Measurements from ENCODE around the gene AUNIP.
A peak's percentile ranks its signal among the peaks of the same experiment; 100 is the strongest.

The AUNIP gene

DNA sequence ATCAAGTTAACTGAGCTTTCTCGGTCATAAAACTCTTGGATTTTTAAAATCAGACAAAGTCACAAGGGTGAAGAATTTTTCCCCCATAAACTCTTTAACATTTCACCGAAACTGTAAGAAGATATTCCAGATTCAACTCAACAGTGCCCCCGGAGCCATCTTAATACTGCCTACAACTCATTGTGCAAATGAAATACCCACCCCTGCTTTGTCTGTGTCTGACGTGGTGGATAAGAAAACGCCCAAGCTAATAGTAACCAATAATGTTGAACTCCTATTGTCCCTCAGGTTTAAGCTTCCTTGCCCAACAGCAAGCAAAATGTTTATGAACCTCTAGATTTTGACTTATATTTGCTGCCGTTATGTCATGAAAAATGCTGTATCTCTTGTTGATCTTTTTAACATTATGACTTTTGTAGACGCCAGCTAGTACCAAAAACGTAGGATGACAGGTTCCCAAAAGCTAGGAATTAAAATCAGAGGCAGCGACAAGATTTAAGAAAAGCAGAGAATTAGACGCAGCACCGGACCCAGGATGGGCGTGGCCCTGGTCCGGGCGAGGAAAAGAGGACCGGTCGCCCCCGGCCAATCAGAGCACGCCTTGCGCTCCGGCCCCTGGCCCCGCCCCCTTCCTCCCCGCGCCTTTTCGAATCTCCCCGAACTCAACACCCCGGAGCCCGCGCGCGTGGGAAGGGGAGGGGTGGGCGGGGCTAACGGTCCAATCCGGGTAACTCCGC is 45.9 kb upstream of the AUNIP start:
- TF ChIP-seq EZH2phosphoT487 (conservative IDR thresholded peaks at IDR 0.05; ENCODE audit: low read length): no peak
- TF ChIP-seq, protein P1, sequence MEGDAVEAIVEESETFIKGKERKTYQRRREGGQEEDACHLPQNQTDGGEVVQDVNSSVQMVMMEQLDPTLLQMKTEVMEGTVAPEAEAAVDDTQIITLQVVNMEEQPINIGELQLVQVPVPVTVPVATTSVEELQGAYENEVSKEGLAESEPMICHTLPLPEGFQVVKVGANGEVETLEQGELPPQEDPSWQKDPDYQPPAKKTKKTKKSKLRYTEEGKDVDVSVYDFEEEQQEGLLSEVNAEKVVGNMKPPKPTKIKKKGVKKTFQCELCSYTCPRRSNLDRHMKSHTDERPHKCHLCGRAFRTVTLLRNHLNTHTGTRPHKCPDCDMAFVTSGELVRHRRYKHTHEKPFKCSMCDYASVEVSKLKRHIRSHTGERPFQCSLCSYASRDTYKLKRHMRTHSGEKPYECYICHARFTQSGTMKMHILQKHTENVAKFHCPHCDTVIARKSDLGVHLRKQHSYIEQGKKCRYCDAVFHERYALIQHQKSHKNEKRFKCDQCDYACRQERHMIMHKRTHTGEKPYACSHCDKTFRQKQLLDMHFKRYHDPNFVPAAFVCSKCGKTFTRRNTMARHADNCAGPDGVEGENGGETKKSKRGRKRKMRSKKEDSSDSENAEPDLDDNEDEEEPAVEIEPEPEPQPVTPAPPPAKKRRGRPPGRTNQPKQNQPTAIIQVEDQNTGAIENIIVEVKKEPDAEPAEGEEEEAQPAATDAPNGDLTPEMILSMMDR (IDR thresholded peaks at IDR 0.05; ENCODE audit: insufficient read depth, low read length, poor library complexity, severe bottlenecking): no peak
- no peak overlapping the region for H2AFZ ChIP-seq (ENCODE audit: low read depth, low read length, severe bottlenecking)
- H3K79me2 ChIP-seq (ENCODE audit: insufficient read depth, low read length): peaks cover 34% of the 10 kb centered on the region

DNA sequence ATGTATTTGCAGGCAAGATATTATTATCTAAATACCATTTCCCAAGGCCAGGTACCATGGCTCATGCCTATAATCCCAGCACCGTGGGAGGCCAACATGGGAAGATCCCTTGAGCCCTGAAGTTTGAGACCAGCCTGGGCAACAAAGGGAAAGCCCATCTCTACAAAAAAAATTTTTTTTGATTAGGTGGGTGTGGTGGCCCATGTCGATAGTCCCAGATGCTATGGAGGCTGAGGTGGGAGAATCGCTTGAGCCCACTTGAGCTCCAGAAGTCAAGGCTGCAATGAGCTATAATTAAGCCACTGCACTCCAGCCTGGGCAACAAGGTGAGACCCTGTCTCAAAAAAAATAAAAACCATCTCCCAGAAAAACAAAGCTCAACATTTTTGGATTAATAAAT is 44.7 kb upstream of the AUNIP start:
- no peak overlapping the region for H3K27ac ChIP-seq (ENCODE audit: low read depth, low read length)
- peaks cover 33% of the 10 kb centered on the region; the same call in 1 of the 2 replicates for H3F3A ChIP-seq (ENCODE audit: insufficient read depth)
- peak overlapping the region; percentile 84 for H3K4me2 ChIP-seq (ENCODE audit: low read depth, low read length, poor library complexity, severe bottlenecking)
- no peaks in the 10 kb centered on the region for H3K9me3 ChIP-seq (ENCODE audit: insufficient read depth, low read length)
- no peak for TF ChIP-seq EZH2phosphoT487 (conservative IDR thresholded peaks at IDR 0.05; ENCODE audit: low read length)
- TF ChIP-seq, protein P1 (IDR thresholded peaks at IDR 0.05; ENCODE audit: insufficient read depth, low read length, poor library complexity, severe bottlenecking): no peak
- no peaks in the 10 kb centered on the region for H3K9me2 ChIP-seq (replicated peaks; ENCODE audit: insufficient read depth, low read length)
- peaks cover 14% of the 10 kb centered on the region; the same call in 1 of the 2 replicates for H4K20me1 ChIP-seq (ENCODE audit: low read depth, low read length)
- no peaks in the 10 kb centered on the region for H3K27me3 ChIP-seq (ENCODE audit: low read length)
- H2AFZ ChIP-seq (ENCODE audit: low read depth, low read length, severe bottlenecking): no peak overlapping the region
- peak overlapping the region; percentile 76; the same call in 1 of the 2 replicates for H3K9ac ChIP-seq (ENCODE audit: low read length)
- H3K36me3 ChIP-seq (ENCODE audit: low read length): peaks cover 55% of the 10 kb centered on the region
- peaks cover 35% of the 10 kb centered on the region for H3K79me2 ChIP-seq (ENCODE audit: insufficient read depth, low read length)
- H3K4me3 ChIP-seq (ENCODE audit: insufficient read depth, low read length, poor library complexity, severe bottlenecking): peak overlapping the region; percentile 77

More for the DNA sequence above, 45.9 kb upstream of the AUNIP start:
- peak overlapping the region; percentile 88 for H3K27ac ChIP-seq (ENCODE audit: low read depth, low read length)
- H3K9ac ChIP-seq (ENCODE audit: low read length): peak overlapping the region; percentile 76
- H3K9me3 ChIP-seq (ENCODE audit: insufficient read depth, low read length): no peaks in the 10 kb centered on the region
- peaks cover 45% of the 10 kb centered on the region for H3K36me3 ChIP-seq (ENCODE audit: low read length)
- H4K20me1 ChIP-seq (ENCODE audit: low read depth, low read length): peaks cover 14% of the 10 kb centered on the region; the same call in 1 of the 2 replicates
- H3K4me2 ChIP-seq (ENCODE audit: low read depth, low read length, poor library complexity, severe bottlenecking): peak overlapping the region; percentile 84
- H3F3A ChIP-seq (ENCODE audit: insufficient read depth): peaks cover 32% of the 10 kb centered on the region; the same call in 1 of the 2 replicates
- no peaks in the 10 kb centered on the region for H3K9me2 ChIP-seq (replicated peaks; ENCODE audit: insufficient read depth, low read length)
- no peaks in the 10 kb centered on the region for H3K27me3 ChIP-seq (ENCODE audit: low read length)
- H3K4me3 ChIP-seq (ENCODE audit: insufficient read depth, low read length, poor library complexity, severe bottlenecking): peak overlapping the region; percentile 87

GRCh38 chr1:25902462-25902861 is 43.2 kb upstream of the AUNIP start:
- H3K36me3 ChIP-seq (ENCODE audit: low read length): peaks cover 55% of the 10 kb centered on the region
- no peak overlapping the region for H3K4me3 ChIP-seq (ENCODE audit: insufficient read depth, low read length, poor library complexity, severe bottlenecking)
- H3K27ac ChIP-seq (ENCODE audit: low read depth, low read length): no peak overlapping the region
- TF ChIP-seq EZH2phosphoT487 (conservative IDR thresholded peaks at IDR 0.05; ENCODE audit: low read length): no peak
- TF ChIP-seq, protein P1 (IDR thresholded peaks at IDR 0.05; ENCODE audit: insufficient read depth, low read length, poor library complexity, severe bottlenecking): no peak
- no peak overlapping the region for H3K9ac ChIP-seq (ENCODE audit: low read length)
- no peaks in the 10 kb centered on the region for H3K9me3 ChIP-seq (ENCODE audit: insufficient read depth, low read length)
- peaks cover 39% of the 10 kb centered on the region; the same call in 1 of the 2 replicates for H3F3A ChIP-seq (ENCODE audit: insufficient read depth)
- H4K20me1 ChIP-seq (ENCODE audit: low read depth, low read length): peaks cover 14% of the 10 kb centered on the region; the same call in 1 of the 2 replicates
- no peak overlapping the region for H3K4me2 ChIP-seq (ENCODE audit: low read depth, low read length, poor library complexity, severe bottlenecking)
- H3K27me3 ChIP-seq (ENCODE audit: low read length): no peaks in the 10 kb centered on the region
- no peak overlapping the region for H2AFZ ChIP-seq (ENCODE audit: low read depth, low read length, severe bottlenecking)
- H3K9me2 ChIP-seq (replicated peaks; ENCODE audit: insufficient read depth, low read length): no peaks in the 10 kb centered on the region
- H3K79me2 ChIP-seq (ENCODE audit: insufficient read depth, low read length): peaks cover 35% of the 10 kb centered on the region
